WTC11 (cell line): Measurements from ENCODE around the gene BBS12. TPM values are rescaled to one million over a fixed set of nuclear protein-coding genes. Genes with fewer than 3 reads are reported as not detected.
A peak's percentile ranks its signal among the peaks of the same experiment; 100 is the strongest.

Experiments
- ATAC-seq: fragments of 200-7000 bp; cut with Tn5 transposase; 2 replicates; pipeline ENCODE4 v1.10.0; 2021; ENCODE audit warnings: mild to moderate bottlenecking, moderate library complexity
- CTCF ChIA-PET: fragments of 300-600 bp; sonication (Branson Sonifier 250); formaldehyde crosslinking; loops from one replicate; lab custom pipeline; 2021; ENCODE audit warnings: antibody characterized with exemption; lab: Charles Lee
- POLR2A ChIA-PET: fragments of 350-600 bp; sonication (Branson Sonifier 250); formaldehyde crosslinking; loops from one replicate; lab custom pipeline; 2021; ENCODE audit warnings: antibody characterized with exemption; lab: Charles Lee
- DNase-seq: peaks from one replicate; pipeline ENCODE4 v3.0.0; 2021; ENCODE audit warnings: low spot score
- H3K27ac Mint-ChIP-seq: 2 replicates; pipeline ENCODE4 v1.8.0; 2021; ENCODE audit warnings: mixed read lengths
- H3K27me3 Mint-ChIP-seq: 2 replicates; pipeline ENCODE4 v1.8.0; 2021; ENCODE audit warnings: low read depth, mild to moderate bottlenecking, moderate library complexity, mixed read lengths
- H3K36me3 Mint-ChIP-seq: 2 replicates; pipeline ENCODE4 v1.8.0; 2021; ENCODE audit warnings: mixed read lengths
- H3K4me1 Mint-ChIP-seq: 2 replicates; pipeline ENCODE4 v1.8.0; 2022; ENCODE audit warnings: mixed read lengths
- H3K4me3 Mint-ChIP-seq: 2 replicates; pipeline ENCODE4 v1.8.0; 2021; ENCODE audit warnings: mild to moderate bottlenecking, moderate library complexity, mixed read lengths
- H3K9me3 Mint-ChIP-seq: 2 replicates; pipeline ENCODE4 v1.8.0; 2021; ENCODE audit warnings: mixed read lengths
- FOXJ3 ChIP-seq: sonication (generic); formaldehyde crosslinking; IDR thresholded peaks from 2 replicates; pipeline ENCODE4 v1.9.0; 2021; ENCODE audit warnings: missing genetic modification reagents, mild to moderate bottlenecking, borderline replicate concordance
- FOXP1 ChIP-seq: sonication (generic); formaldehyde crosslinking; IDR thresholded peaks from 2 replicates; pipeline ENCODE4 v1.8.0; 2022; ENCODE audit warnings: missing genetic modification reagents, mild to moderate bottlenecking, moderate library complexity, borderline replicate concordance
- KAT7 ChIP-seq: sonication (generic); formaldehyde crosslinking; IDR thresholded peaks from 2 replicates; pipeline ENCODE4 v1.8.1; 2023; ENCODE audit warnings: missing genetic modification reagents, mild to moderate bottlenecking, borderline replicate concordance
- MYBL2 ChIP-seq: sonication (generic); formaldehyde crosslinking; IDR thresholded peaks from 2 replicates; pipeline ENCODE4 v1.8.1; 2023; ENCODE audit warnings: mild to moderate bottlenecking, moderate library complexity, missing genetic modification reagents
- RELA ChIP-seq: sonication (generic); formaldehyde crosslinking; IDR thresholded peaks from 2 replicates; pipeline ENCODE4 v1.8.1; 2022; ENCODE audit warnings: missing genetic modification reagents, mild to moderate bottlenecking, borderline replicate concordance
- RORB ChIP-seq: fragments of 250-450 bp; sonication (Bioruptor Pico); IDR thresholded peaks from 2 replicates; pipeline ENCODE4 v1.9.0; 2021; ENCODE audit warnings: mild to moderate bottlenecking
- ZNF138 ChIP-seq: sonication (generic); formaldehyde crosslinking; conservative IDR thresholded peaks from 2 replicates; pipeline ENCODE4 v1.8.1; 2022; ENCODE audit warnings: mild to moderate bottlenecking, moderate library complexity, missing genetic modification reagents
- ZNF396 ChIP-seq: fragments of 250-450 bp; sonication (Bioruptor Pico); IDR thresholded peaks from 2 replicates; pipeline ENCODE4 v1.8.0; 2021; ENCODE audit warnings: mild to moderate bottlenecking, moderate library complexity, borderline replicate concordance
- total RNA-seq: library from RNA; stranded (reverse); gene quantifications from 3 replicates; pipeline ENCODE4 v1.2.3, GENCODE V29; 2021
- TF ChIP-seq, protein P1 (sequence below): fragments of 200-600 bp; IDR thresholded peaks from 2 replicates; pipeline ENCODE4 v1.8.0; 2022; ENCODE audit warnings: antibody characterized with exemption
- TF ChIP-seq, protein P2 (sequence below): fragments of 250-450 bp; sonication (Bioruptor Pico); IDR thresholded peaks from 2 replicates; pipeline ENCODE4 v1.9.0; 2021; ENCODE audit warnings: mild to moderate bottlenecking, borderline replicate concordance
- TF ChIP-seq, protein P3 (sequence below): sonication (generic); formaldehyde crosslinking; IDR thresholded peaks from 2 replicates; pipeline ENCODE4 v1.8.1; 2022; ENCODE audit warnings: low read depth, mild to moderate bottlenecking, moderate library complexity, missing genetic modification reagents, borderline replicate concordance
- TF ChIP-seq, protein P4 (sequence below): sonication (generic); formaldehyde crosslinking; IDR thresholded peaks from 2 replicates; pipeline ENCODE4 v1.8.0; 2022; ENCODE audit warnings: mild to moderate bottlenecking, missing genetic modification reagents
- TF ChIP-seq, protein P5 (sequence below): sonication (generic); formaldehyde crosslinking; IDR thresholded peaks from 2 replicates; pipeline ENCODE4 v1.8.0; 2023; ENCODE audit warnings: mild to moderate bottlenecking, missing genetic modification reagents

Gene BBS12
- total RNA-seq, 1 experiment from 2014 or later, result 2.7 TPM

DNA sequence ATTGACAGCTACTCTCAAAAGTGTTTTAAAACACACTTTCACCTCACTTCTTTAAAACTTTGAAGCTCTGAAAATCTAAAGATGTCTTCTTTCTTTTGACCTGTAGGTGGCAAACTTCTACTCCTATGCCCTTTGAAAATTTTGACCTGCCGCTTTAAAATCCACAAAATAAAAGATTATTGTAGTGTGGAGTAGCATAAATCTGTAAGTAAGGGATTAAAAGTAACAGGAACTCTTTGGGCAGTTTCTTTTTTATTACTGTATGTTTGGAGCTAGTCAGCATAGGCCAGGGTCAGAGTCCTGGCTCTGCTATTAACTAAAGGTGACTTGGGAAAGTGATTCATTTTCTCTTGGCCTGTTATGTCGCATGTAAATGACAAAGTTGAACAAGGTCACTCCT, 25.5 kb downstream of the BBS12 start:
- H3K27me3 Mint-ChIP-seq, result no peaks in the 10 kb centered on the region

DNA sequence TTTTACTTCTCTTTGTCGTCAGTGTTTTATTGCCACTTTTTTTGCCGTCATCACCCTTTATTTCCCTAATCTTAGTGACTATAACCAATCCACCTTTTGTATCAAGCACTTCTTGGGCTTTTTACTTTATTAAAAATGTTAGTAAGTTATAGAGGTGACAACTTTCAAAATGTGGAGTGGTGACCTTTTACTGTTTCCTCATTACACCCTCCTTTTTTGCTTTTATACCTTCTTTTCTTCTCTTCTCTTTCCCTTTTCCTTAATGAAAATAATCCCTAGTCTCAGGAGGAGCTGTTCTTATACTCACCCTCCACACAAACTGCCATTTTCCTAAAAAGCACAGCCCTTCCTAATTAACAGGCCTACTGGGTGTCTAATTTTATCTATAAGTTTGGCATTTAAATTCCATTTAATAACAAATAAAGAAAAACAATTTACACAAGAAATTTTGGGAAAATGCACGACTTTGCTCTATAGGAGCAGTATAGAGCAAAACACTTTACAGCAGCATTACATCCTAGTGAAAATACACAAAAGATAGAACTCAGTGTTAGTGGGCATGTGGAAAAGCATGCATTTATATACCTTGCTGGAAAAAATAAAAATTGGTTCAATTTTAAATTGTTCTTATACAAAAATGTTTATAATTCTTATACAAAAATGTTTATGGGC, 27.3 kb downstream of the BBS12 start:
- Mint-ChIP-seq H3K27me3 (no peaks in the 10 kb centered on the region), H3K4me1 (peaks cover 44% of the 10 kb centered on the region), H3K4me3 (no peak overlapping the region), H3K9me3 (0 out of 2 replicates have a peak, but pooled peaks cover 3% of the 10 kb centered on the region), H3K27ac (peak overlapping the region; percentile 18; the same call in 1 of the 2 replicates), H3K36me3 (no peaks in the 10 kb centered on the region)
- DNase-seq, result no peak
- ATAC-seq, result no peak
- TF ChIP-seq KAT7 (CRISPR knock-in tag) (no peak), MYBL2 (CRISPR knock-in tag) (no peak)
- TF ChIP-seq, protein P1, sequence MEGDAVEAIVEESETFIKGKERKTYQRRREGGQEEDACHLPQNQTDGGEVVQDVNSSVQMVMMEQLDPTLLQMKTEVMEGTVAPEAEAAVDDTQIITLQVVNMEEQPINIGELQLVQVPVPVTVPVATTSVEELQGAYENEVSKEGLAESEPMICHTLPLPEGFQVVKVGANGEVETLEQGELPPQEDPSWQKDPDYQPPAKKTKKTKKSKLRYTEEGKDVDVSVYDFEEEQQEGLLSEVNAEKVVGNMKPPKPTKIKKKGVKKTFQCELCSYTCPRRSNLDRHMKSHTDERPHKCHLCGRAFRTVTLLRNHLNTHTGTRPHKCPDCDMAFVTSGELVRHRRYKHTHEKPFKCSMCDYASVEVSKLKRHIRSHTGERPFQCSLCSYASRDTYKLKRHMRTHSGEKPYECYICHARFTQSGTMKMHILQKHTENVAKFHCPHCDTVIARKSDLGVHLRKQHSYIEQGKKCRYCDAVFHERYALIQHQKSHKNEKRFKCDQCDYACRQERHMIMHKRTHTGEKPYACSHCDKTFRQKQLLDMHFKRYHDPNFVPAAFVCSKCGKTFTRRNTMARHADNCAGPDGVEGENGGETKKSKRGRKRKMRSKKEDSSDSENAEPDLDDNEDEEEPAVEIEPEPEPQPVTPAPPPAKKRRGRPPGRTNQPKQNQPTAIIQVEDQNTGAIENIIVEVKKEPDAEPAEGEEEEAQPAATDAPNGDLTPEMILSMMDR, result 0 out of 2 replicates have a peak, but pooled peaks have one; percentile 12
- TF ChIP-seq, protein P2, sequence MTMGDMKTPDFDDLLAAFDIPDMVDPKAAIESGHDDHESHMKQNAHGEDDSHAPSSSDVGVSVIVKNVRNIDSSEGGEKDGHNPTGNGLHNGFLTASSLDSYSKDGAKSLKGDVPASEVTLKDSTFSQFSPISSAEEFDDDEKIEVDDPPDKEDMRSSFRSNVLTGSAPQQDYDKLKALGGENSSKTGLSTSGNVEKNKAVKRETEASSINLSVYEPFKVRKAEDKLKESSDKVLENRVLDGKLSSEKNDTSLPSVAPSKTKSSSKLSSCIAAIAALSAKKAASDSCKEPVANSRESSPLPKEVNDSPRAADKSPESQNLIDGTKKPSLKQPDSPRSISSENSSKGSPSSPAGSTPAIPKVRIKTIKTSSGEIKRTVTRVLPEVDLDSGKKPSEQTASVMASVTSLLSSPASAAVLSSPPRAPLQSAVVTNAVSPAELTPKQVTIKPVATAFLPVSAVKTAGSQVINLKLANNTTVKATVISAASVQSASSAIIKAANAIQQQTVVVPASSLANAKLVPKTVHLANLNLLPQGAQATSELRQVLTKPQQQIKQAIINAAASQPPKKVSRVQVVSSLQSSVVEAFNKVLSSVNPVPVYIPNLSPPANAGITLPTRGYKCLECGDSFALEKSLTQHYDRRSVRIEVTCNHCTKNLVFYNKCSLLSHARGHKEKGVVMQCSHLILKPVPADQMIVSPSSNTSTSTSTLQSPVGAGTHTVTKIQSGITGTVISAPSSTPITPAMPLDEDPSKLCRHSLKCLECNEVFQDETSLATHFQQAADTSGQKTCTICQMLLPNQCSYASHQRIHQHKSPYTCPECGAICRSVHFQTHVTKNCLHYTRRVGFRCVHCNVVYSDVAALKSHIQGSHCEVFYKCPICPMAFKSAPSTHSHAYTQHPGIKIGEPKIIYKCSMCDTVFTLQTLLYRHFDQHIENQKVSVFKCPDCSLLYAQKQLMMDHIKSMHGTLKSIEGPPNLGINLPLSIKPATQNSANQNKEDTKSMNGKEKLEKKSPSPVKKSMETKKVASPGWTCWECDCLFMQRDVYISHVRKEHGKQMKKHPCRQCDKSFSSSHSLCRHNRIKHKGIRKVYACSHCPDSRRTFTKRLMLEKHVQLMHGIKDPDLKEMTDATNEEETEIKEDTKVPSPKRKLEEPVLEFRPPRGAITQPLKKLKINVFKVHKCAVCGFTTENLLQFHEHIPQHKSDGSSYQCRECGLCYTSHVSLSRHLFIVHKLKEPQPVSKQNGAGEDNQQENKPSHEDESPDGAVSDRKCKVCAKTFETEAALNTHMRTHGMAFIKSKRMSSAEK (CRISPR knock-in tag), result no peak
- CTCF ChIA-PET, result no interaction called here
- POLR2A ChIA-PET, result no interaction called here

More for the DNA sequence above, 25.5 kb downstream of the BBS12 start:
- ChIA-PET POLR2A (interaction anchor here (0.7 to 1.4 kb wide), 3 partner anchors 25 to 39 kb away, joined by 3 to 5 read pairs (median 3); partner anchors contain the start of gene BBS12), CTCF (interaction anchor here (0.6 to 2.6 kb wide), 32 partner anchors 8 to 172 kb away, joined by 3 to 18 read pairs (median 4); partner anchors contain the start of genes BBS12 and NUDT6)
- H3K4me1 Mint-ChIP-seq, result peaks cover 34% of the 10 kb centered on the region
- 0 out of 2 replicates have a peak, but pooled peaks cover 3% of the 10 kb centered on the region for H3K9me3 Mint-ChIP-seq
- no peaks in the 10 kb centered on the region for H3K36me3 Mint-ChIP-seq
- H3K4me3 Mint-ChIP-seq, result no peak overlapping the region
- ATAC-seq, result no peak
- no peak overlapping the region for H3K27ac Mint-ChIP-seq
- DNase-seq, result no peak
- TF ChIP-seq, protein P3, sequence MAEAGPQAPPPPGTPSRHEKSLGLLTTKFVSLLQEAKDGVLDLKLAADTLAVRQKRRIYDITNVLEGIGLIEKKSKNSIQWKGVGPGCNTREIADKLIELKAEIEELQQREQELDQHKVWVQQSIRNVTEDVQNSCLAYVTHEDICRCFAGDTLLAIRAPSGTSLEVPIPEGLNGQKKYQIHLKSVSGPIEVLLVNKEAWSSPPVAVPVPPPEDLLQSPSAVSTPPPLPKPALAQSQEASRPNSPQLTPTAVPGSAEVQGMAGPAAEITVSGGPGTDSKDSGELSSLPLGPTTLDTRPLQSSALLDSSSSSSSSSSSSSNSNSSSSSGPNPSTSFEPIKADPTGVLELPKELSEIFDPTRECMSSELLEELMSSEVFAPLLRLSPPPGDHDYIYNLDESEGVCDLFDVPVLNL (CRISPR knock-in tag), result no peak
- TF ChIP-seq, protein P1, result peak; percentile 73
- TF ChIP-seq FOXJ3 (CRISPR knock-in tag), result no peak

DNA sequence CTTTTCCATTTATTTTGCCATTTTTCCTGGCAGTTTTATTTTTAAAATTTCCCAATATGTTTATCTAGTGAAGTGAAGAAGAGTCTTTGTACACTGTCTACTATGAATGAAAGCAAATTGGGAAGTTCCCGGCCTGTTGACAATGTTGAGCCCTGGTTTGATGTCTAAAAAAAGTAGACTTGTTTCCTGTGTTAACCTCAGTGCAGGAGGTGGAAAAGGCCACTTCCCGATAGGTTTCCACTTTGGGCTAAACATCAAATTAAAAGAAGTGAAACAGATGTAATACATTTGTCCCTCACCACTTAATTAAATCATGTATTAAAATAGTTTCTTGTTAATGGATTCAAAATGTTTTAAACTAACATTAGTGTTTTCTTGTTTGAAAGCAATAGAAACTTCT, 30.0 kb downstream of the BBS12 start:
- no peak overlapping the region for H3K27ac Mint-ChIP-seq
- CTCF ChIA-PET, result no interaction called here
- H3K27me3 Mint-ChIP-seq, result no peaks in the 10 kb centered on the region
- ATAC-seq (no peak), DNase-seq (no peak)
- POLR2A ChIA-PET, result no interaction called here
- H3K9me3 Mint-ChIP-seq, result 0 out of 2 replicates have a peak, but pooled peaks cover 3% of the 10 kb centered on the region
- peaks cover 46% of the 10 kb centered on the region for H3K4me1 Mint-ChIP-seq
- H3K36me3 Mint-ChIP-seq, result no peaks in the 10 kb centered on the region
- H3K4me3 Mint-ChIP-seq, result no peak overlapping the region
- TF ChIP-seq ZNF138 (CRISPR knock-in tag) (no peak), RORB (CRISPR knock-in tag) (no peak), ZNF396 (CRISPR knock-in tag) (no peak), FOXP1 (no peak), RELA (CRISPR knock-in tag) (no peak)
- TF ChIP-seq, protein P4, sequence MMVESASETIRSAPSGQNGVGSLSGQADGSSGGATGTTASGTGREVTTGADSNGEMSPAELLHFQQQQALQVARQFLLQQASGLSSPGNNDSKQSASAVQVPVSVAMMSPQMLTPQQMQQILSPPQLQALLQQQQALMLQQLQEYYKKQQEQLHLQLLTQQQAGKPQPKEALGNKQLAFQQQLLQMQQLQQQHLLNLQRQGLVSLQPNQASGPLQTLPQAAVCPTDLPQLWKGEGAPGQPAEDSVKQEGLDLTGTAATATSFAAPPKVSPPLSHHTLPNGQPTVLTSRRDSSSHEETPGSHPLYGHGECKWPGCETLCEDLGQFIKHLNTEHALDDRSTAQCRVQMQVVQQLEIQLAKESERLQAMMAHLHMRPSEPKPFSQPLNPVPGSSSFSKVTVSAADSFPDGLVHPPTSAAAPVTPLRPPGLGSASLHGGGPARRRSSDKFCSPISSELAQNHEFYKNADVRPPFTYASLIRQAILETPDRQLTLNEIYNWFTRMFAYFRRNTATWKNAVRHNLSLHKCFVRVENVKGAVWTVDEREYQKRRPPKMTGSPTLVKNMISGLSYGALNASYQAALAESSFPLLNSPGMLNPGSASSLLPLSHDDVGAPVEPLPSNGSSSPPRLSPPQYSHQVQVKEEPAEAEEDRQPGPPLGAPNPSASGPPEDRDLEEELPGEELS (CRISPR knock-in tag), result no peak
- TF ChIP-seq, protein P5, sequence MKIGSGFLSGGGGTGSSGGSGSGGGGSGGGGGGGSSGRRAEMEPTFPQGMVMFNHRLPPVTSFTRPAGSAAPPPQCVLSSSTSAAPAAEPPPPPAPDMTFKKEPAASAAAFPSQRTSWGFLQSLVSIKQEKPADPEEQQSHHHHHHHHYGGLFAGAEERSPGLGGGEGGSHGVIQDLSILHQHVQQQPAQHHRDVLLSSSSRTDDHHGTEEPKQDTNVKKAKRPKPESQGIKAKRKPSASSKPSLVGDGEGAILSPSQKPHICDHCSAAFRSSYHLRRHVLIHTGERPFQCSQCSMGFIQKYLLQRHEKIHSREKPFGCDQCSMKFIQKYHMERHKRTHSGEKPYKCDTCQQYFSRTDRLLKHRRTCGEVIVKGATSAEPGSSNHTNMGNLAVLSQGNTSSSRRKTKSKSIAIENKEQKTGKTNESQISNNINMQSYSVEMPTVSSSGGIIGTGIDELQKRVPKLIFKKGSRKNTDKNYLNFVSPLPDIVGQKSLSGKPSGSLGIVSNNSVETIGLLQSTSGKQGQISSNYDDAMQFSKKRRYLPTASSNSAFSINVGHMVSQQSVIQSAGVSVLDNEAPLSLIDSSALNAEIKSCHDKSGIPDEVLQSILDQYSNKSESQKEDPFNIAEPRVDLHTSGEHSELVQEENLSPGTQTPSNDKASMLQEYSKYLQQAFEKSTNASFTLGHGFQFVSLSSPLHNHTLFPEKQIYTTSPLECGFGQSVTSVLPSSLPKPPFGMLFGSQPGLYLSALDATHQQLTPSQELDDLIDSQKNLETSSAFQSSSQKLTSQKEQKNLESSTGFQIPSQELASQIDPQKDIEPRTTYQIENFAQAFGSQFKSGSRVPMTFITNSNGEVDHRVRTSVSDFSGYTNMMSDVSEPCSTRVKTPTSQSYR, result no peak
